ENCODE results near the gene KRT17.
"Not testable (repeated sequence)": the region's sequence is repeated elsewhere in the genome, so short reads cannot be mapped to it uniquely, and the experiment has no call there.

Gene KRT17

GRCh38 chr17:41583137-41584127, 40.9 kb downstream of the KRT17 start:
- peak; percentile 46 for TF ChIP-seq CTCF (IDR thresholded peaks at IDR 0.05; ENCODE audit: control insufficient read depth, extremely low read depth, insufficient read depth)
- no peak overlapping the region for H3K4me3 ChIP-seq (ENCODE audit: low read depth, low read length)
- peak; percentile 48 for DNase-seq (ENCODE audit: low read depth)

DNA sequence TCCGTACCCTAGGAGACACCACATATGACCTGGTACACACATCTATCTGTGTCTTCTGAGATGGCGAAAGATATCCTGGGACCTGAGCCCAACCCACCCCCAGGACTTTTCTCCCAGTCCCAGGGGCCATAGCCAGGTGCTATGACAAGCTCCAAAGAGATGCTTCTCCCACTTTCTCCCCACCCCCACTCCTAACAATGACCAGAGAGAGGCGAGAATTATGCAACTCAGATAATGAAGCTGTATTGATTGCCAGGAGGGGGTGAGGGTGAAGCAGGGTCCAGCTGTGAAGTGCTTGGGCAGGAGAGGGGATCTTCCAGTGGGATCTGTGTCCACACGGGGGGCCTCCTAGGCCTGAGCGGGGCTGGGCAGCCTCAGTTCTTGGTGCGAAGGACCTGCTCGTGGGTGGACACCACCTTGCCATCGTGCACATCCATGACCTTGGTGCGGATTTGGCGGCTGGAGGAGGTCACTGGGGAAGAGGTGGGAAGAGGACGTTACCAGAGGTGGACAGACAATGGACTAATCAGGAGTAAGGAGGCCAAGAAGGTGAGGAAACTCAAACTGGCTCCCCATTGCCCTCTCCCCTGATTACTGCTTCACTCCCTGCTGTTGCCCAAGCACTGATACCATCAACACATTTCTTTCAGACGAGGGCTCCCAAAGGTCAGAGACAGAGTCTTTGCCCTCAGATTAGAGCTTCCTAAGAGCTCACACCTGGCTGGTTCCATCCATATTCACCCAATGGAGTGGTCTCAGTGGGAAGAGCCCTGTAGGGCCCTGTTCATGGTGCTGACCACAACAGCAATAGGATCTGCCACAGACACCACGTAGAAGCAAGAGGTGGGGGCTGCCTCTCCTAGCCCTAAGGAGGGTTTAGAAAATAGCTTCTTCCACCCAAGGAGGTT, 42.1 kb downstream of the KRT17 start:
- DNase-seq (ENCODE audit: low read depth); H3K4me3 ChIP-seq (ENCODE audit: low read depth, low read length): not testable (repeated sequence)

DNA sequence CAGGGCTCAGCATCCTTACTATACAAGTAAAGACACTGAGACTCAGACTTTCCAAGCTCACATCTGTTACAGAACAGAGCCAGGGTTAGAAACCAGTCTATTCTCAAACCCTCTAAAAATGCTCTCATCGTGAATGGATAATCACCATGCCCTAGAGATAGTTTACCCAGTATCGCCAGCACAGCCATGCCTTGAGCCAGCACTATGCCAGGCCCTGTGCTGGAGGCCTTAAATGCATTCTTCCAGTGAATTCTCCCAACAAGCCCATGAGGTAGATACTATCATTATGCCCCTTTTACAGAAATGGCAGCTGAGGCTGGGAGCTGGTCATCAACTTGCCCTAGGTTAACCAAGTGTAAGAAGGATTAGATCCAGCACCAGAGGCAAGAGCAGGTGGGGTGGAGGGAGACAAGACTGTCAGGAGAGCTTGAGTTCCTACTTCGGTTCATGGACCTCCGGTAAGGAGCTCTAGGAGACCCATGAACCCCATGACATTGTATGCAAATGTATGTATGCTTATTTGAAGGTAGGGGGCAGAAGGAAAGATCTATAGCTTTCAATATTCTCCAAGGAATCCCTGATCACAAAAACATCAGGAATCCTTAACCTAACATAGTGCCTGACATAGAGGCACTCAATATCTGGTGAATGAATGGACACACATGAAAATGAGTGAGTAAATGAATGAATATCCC, 42.9 kb downstream of the KRT17 start:
- TF ChIP-seq CTCF (IDR thresholded peaks at IDR 0.05; ENCODE audit: control insufficient read depth, extremely low read depth, insufficient read depth) = no peak
- no peak for DNase-seq (ENCODE audit: low read depth)
- no peak overlapping the region for H3K4me3 ChIP-seq (ENCODE audit: low read depth, low read length)

DNA sequence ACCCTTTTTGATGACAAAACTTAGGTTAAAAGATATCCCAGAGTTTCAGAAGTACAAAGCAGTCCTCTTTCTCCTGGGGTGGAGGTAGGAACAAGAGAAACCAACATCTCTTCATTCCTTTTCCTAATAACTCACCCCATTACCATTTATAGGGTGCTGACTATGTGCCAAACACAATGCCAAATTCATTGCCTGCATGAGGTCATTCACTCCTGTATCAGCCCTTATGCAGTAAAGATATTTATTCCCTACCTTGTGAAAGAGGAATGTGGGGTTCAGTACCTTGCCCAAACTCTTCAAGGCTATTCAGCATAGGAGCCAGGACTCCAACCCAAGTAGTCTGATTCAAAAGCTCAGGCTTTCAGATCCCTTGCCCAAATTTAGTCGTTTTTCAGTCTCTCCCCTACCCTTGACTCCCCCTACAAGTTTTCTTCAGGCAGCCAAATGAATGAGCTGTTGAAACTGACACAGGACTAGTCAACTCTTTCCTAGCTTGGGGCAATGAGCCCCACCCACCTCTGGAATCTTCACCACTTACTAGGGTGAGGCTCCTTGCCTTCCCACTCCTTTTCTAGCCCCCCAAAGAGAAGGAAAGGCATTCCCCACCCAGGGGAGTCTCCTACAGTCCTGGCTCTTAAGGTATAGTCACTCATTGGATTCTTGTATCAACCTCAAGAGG, 43.5 kb downstream of the KRT17 start:
- DNase-seq (ENCODE audit: low read depth) = no peak
- H3K4me3 ChIP-seq (ENCODE audit: low read depth, low read length) = no peak overlapping the region
- TF ChIP-seq CTCF (IDR thresholded peaks at IDR 0.05; ENCODE audit: control insufficient read depth, extremely low read depth, insufficient read depth) = no peak

- no peak for DNase-seq (ENCODE audit: low read depth)
- no peak overlapping the region for H3K4me3 ChIP-seq (ENCODE audit: low read depth, low read length)
- no peak for TF ChIP-seq CTCF (IDR thresholded peaks at IDR 0.05; ENCODE audit: control insufficient read depth, extremely low read depth, insufficient read depth)
Observed at GRCh38 chr17:41580244-41580575, 44.2 kb downstream of the KRT17 start.

DNA sequence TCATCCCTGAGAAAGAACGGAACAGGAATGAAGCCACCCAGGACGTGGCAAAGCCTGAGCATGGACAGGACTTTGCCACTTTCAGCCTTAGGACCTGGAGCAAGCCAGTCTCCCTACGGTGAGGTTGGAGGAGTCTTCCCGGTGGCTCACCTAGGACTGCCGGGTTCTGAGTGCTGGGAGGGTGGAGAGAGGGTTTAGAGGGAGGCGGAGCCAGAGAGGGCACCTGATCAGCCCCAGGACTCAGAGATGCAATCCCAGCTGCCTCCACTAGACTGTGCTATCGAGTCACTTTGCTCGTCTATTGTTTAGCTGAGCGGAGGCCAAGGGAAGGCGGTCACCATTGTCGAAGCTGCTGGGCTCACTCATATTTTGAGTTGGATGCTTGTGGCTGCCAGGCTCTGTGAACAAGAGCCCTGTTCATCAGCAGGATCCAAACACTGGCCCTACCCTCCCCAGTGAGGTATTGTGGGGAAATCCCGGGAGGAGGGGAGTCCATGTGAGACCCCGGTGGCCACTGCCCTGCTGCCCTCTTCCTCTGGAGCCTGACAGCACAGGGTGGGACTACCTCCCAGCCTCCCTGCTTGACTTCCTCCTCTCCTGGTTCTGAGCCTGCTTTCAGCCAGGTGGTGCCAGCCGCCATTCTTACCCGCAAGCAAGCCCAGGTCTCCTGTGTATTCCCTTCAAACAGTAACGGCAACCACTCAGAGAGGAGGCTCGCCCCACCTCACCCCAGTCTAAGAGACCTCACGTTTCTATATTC, 44.7 kb downstream of the KRT17 start:
- DNase-seq (ENCODE audit: low read depth) = peak; percentile 73
- H3K4me3 ChIP-seq (ENCODE audit: low read depth, low read length) = no peak overlapping the region
- peak; percentile 89 for TF ChIP-seq CTCF (IDR thresholded peaks at IDR 0.05; ENCODE audit: control insufficient read depth, extremely low read depth, insufficient read depth)
